OCI-LY7 (cell line): ENCODE measurements around the gene SLC2A5. TPM values are rescaled to one million over a fixed set of nuclear protein-coding genes. Genes with fewer than 3 reads are reported as not detected.

ENCODE experiments used
- BruUV-seq: library from RNA; stranded (reverse); fragments of 400-500 nt; replicated peaks from 2 replicates; lab custom pipeline; 2021; lab: Mats Ljungman, UMichigan
- CTCF ChIA-PET: fragments of 300-600 bp; sonication (Branson Sonifier 250); formaldehyde crosslinking; loops from one replicate; lab custom pipeline; 2022; ENCODE audit warnings: antibody characterized with exemption; ENCODE audit not compliant: unreplicated experiment; lab: Charles Lee
- POLR2A ChIA-PET: fragments of 300-600 bp; sonication (Branson Sonifier 250); formaldehyde crosslinking; loops from one replicate; lab custom pipeline; 2022; ENCODE audit warnings: antibody characterized with exemption; lab: Charles Lee
- DNase-seq: peaks from one replicate; pipeline ENCODE4 v3.0.0-alpha.2; 2015; ENCODE audit warnings: low spot score
- H2AFZ ChIP-seq: fragments of 200-600 bp; sonication (generic), shearing (Covaris generic); 2 replicates; pipeline ENCODE4 v1.6.1; 2014; ENCODE audit warnings: mild to moderate bottlenecking, antibody characterized with exemption, low read length, moderate library complexity
- H3K27ac ChIP-seq: fragments of 200-600 bp; sonication (generic); 2 replicates; pipeline ENCODE4 v1.5.1; 2014; ENCODE audit warnings: mixed run types, low read depth, mild to moderate bottlenecking, moderate library complexity, low read length, inconsistent platforms; ENCODE audit not compliant: poor library complexity, severe bottlenecking
- H3K36me3 ChIP-seq: fragments of 200-600 bp; sonication (generic); 2 replicates; pipeline ENCODE4 v1.6.1; 2014; ENCODE audit warnings: mild to moderate bottlenecking, antibody characterized with exemption, low read length, moderate library complexity, mixed read lengths; ENCODE audit not compliant: insufficient read depth
- H3K4me1 ChIP-seq: fragments of 200-600 bp; sonication (generic); 2 replicates; pipeline ENCODE4 v1.5.1; 2014; ENCODE audit warnings: mild to moderate bottlenecking, low read length; ENCODE audit not compliant: insufficient read depth, poor library complexity, severe bottlenecking
- H3K4me2 ChIP-seq: fragments of 200-600 bp; sonication (generic); 2 replicates; pipeline ENCODE4 v1.6.1; 2014; ENCODE audit warnings: mild to moderate bottlenecking, low read length
- H3K4me3 ChIP-seq: fragments of 200-600 bp; sonication (generic); 2 replicates; pipeline ENCODE4 v1.5.1; 2014; ENCODE audit warnings: mild to moderate bottlenecking, low read depth, low read length; ENCODE audit not compliant: poor library complexity, severe bottlenecking
- H3K79me2 ChIP-seq: fragments of 200-600 bp; sonication (generic); 2 replicates; pipeline ENCODE4 v1.6.1; 2016; ENCODE audit warnings: low read depth, mild to moderate bottlenecking, low read length, moderate library complexity, mixed read lengths; ENCODE audit not compliant: insufficient read depth
- H3K9me2 ChIP-seq: fragments of 200-600 bp; sonication (generic); 2 replicates; pipeline ENCODE4 v1.6.1; 2016; ENCODE audit warnings: mild to moderate bottlenecking, low read length, mixed read lengths; ENCODE audit not compliant: insufficient read depth
- H3K9me3 ChIP-seq: fragments of 200-600 bp; sonication (generic); 2 replicates; pipeline ENCODE4 v1.6.1; 2014; ENCODE audit warnings: mild to moderate bottlenecking, mixed run types, low read length, mixed read lengths
- H4K20me1 ChIP-seq: fragments of 200-600 bp; sonication (generic); 2 replicates; pipeline ENCODE4 v1.6.1; 2014; ENCODE audit warnings: mild to moderate bottlenecking, antibody characterized with exemption, low read length, moderate library complexity, mixed read lengths; ENCODE audit not compliant: insufficient read depth
- CTCF ChIP-seq: fragments of 200-600 bp; sonication (generic); conservative IDR thresholded peaks from 2 replicates; pipeline ENCODE4 v1.5.1; 2014; ENCODE audit warnings: mild to moderate bottlenecking, antibody characterized with exemption, low read length, moderate library complexity, mixed read lengths
- EZH2phosphoT487 ChIP-seq: fragments of 200-600 bp; sonication (generic); IDR thresholded peaks from 2 replicates; pipeline ENCODE4 v1.6.1; 2018; ENCODE audit warnings: low read depth, borderline replicate concordance, mild to moderate bottlenecking, mixed run types, antibody characterized with exemption, low read length, moderate library complexity, mixed read lengths
- intact Hi-C: fragments of 100-400 bp; cut with micrococcal nuclease; formaldehyde crosslinking; loops from one replicate; pipeline ENCODE4 v1.10.0; 2022; ENCODE audit not compliant: unreplicated experiment
- total RNA-seq, 2 experiments: library from RNA; depleted of rRNA in 1 of 2; stranded (reverse); fragments of >200 nt in 1 of 2; shearing (Covaris generic) in 1 of 2; gene quantifications; 2 replicates each; pipeline ENCODE4 v1.2.3, GENCODE V29; 2014 to 2022

The SLC2A5 gene
- total RNA-seq, 2 experiments from 2014 or later = 112 to 183 TPM

DNA sequence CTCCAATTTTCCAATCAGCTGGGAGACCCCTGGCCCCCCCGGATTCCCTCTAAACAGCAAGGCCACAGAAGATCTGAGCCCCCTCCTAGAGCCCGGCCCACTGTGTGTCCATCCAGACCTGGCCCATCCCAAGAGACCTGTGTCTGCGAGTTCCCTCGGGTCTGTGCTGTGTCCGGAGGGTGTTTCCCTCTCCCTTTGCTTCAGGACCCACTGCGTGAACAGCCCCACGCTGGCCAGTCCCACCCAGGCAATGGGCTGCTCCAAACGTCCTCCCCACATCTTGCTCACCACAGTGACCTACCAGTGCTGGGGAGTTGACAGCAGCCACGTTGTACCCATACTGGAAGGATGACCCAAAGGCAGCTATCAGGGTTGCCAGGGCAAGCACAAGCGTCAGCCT lies 11.6 kb downstream of the SLC2A5 start:
- no TSS peak for BruUV-seq
- peaks cover 78% of the 10 kb centered on the region for H3K79me2 ChIP-seq
- H2AFZ ChIP-seq = no peak overlapping the region
- H3K9me3 ChIP-seq = no peaks in the 10 kb centered on the region
- H3K4me3 ChIP-seq = no peak overlapping the region
- H3K9me2 ChIP-seq = no peaks in the 10 kb centered on the region
- peaks cover 8% of the 10 kb centered on the region; the same call in 1 of the 2 replicates for H4K20me1 ChIP-seq
- no peak for DNase-seq
- ChIA-PET POLR2A (interaction anchor here (1.4 kb wide), 1 partner anchor 12 kb away, joined by 3 read pairs; no protein-coding TSS in a partner anchor), CTCF (no interaction called here)
- intact Hi-C loops = no loop called here
- H3K36me3 ChIP-seq = peaks cover 86% of the 10 kb centered on the region
- no peak overlapping the region for H3K4me2 ChIP-seq
- H3K4me1 ChIP-seq = peaks cover 38% of the 10 kb centered on the region
- no peak for TF ChIP-seq CTCF
- TF ChIP-seq EZH2phosphoT487 = no peak
- no peak overlapping the region for H3K27ac ChIP-seq

- no peak overlapping the region for H3K27ac ChIP-seq
- POLR2A ChIA-PET = no interaction called here
- no peak overlapping the region for H2AFZ ChIP-seq
- H3K4me3 ChIP-seq = no peak overlapping the region
- BruUV-seq = no TSS peak
- intact Hi-C loops = no loop called here
- CTCF ChIA-PET = no interaction called here
- 0 out of 2 replicates have a peak, but pooled peaks cover 5% of the 10 kb centered on the region for H4K20me1 ChIP-seq
- no peaks in the 10 kb centered on the region for H3K9me2 ChIP-seq
- H3K4me2 ChIP-seq = no peak overlapping the region
- H3K79me2 ChIP-seq = peaks cover 59% of the 10 kb centered on the region
- no peaks in the 10 kb centered on the region for H3K9me3 ChIP-seq
- H3K4me1 ChIP-seq = no peaks in the 10 kb centered on the region
- no peak for TF ChIP-seq CTCF
- no peak for TF ChIP-seq EZH2phosphoT487
- DNase-seq = no peak
- H3K36me3 ChIP-seq = peaks cover 90% of the 10 kb centered on the region
Measured at GRCh38 chr1:9052272-9053049, 17.0 kb downstream of the SLC2A5 start.

- CTCF ChIA-PET = interaction anchor here (0.8 to 1.7 kb wide), 2 partner anchors 31 to 46 kb away, joined by 4 to 5 read pairs; no protein-coding TSS in a partner anchor
- BruUV-seq = no TSS peak
- intact Hi-C loops = no loop called here
- Histone ChIP-seq H3K4me2 (no peak overlapping the region), H3K9me3 (no peaks in the 10 kb centered on the region), H4K20me1 (0 out of 2 replicates have a peak, but pooled peaks cover 5% of the 10 kb centered on the region), H3K27ac (peak overlapping the region; percentile 12), H3K4me1 (no peaks in the 10 kb centered on the region), H3K9me2 (no peaks in the 10 kb centered on the region), H2AFZ (no peak overlapping the region), H3K36me3 (peaks cover 90% of the 10 kb centered on the region), H3K79me2 (peaks cover 51% of the 10 kb centered on the region), H3K4me3 (no peak overlapping the region)
- POLR2A ChIA-PET = no interaction called here
- TF ChIP-seq CTCF = no peak
- no peak for TF ChIP-seq EZH2phosphoT487
- DNase-seq = no peak
Measured at GRCh38 chr1:9051379-9051778, 18.1 kb downstream of the SLC2A5 start.
